ENCODE data around the gene TENM3.

TENM3 gene

GRCh38 chr4:182680234-182680653 is 437.0 kb downstream of the TENM3 start:
- H3K9me3 ChIP-seq (replicated peaks in 1 of 2; ENCODE audit: control insufficient read depth in 2 of 2, insufficient read depth in 1 of 2, low read depth in 1 of 2, low read length in 2 of 2): no peaks in the 10 kb centered on the region
- peaks cover 2 to 38% of the 10 kb centered on the region in 2 donors for H3K36me3 ChIP-seq (replicated peaks in 1 of 2; ENCODE audit: control insufficient read depth in 2 of 2, insufficient read depth in 2 of 2, low read length in 2 of 2)
- WGBS, 2 donors (ENCODE audit: extremely low coverage in 2 of 2, insufficient read length in 2 of 2, insufficient replicate concordance in 1 of 2): no CpG with 5 or more reads among the region's 15 CpGs
- no peak overlapping the region for H2BK12ac ChIP-seq (ENCODE audit: low read length)
- H3K23ac ChIP-seq (ENCODE audit: low read depth, low read length, poor library complexity): no peak overlapping the region
- H2AK5ac ChIP-seq (ENCODE audit: low read depth, low read length): no peak overlapping the region
- no peak overlapping the region for H2BK5ac ChIP-seq (ENCODE audit: low read length)
- H3K27me3 ChIP-seq (ENCODE audit: control insufficient read depth in 3 of 3, insufficient read depth in 3 of 3, low read depth in 1 of 3, low read length in 3 of 3): no peaks in the 10 kb centered on the region
- peak; percentile 56 for DNase-seq (ENCODE audit: low spot score)
- H3K79me1 ChIP-seq (ENCODE audit: low read depth, low read length): no peaks in the 10 kb centered on the region
- H3K14ac ChIP-seq (ENCODE audit: low read length): no peak overlapping the region
- H3K4me1 ChIP-seq (ENCODE audit: control insufficient read depth in 2 of 2, insufficient read depth in 1 of 2, low read depth in 1 of 2, low read length in 2 of 2): peaks cover 3 to 20% of the 10 kb centered on the region in 2 donors
- no peak overlapping the region for H3K18ac ChIP-seq (ENCODE audit: low read length)
- peak overlapping the region; percentile 18 for H2AFZ ChIP-seq (ENCODE audit: low read length)
- H2BK15ac ChIP-seq (ENCODE audit: low read length): no peak overlapping the region
- no peak overlapping the region for H3K4me2 ChIP-seq (ENCODE audit: insufficient read depth, low read length, poor library complexity, severe bottlenecking)
- H4K91ac ChIP-seq (ENCODE audit: low read depth, low read length, poor library complexity): no peak overlapping the region
- no peak overlapping the region for H3K9ac ChIP-seq (ENCODE audit: low read depth, low read length, poor library complexity)
- H3K4ac ChIP-seq (ENCODE audit: low read length): no peak overlapping the region
- H3K27ac ChIP-seq (replicated peaks; ENCODE audit: low read length): peak overlapping the region; percentile 39
- H3K4me3 ChIP-seq (ENCODE audit: low read length in 2 of 2): peak overlapping the region in 1 of 2 donors; percentile 19
- H4K8ac ChIP-seq (ENCODE audit: low read depth, low read length): no peak overlapping the region
- H2BK120ac ChIP-seq (ENCODE audit: low read depth, low read length): no peak overlapping the region

- H3K4me2 ChIP-seq (ENCODE audit: insufficient read depth, low read length, poor library complexity, severe bottlenecking): no peak overlapping the region
- no peak overlapping the region for H3K4ac ChIP-seq (ENCODE audit: low read length)
- no peak overlapping the region for H3K4me3 ChIP-seq (ENCODE audit: low read length in 2 of 2)
- H2BK15ac ChIP-seq (ENCODE audit: low read length): no peak overlapping the region
- H3K27me3 ChIP-seq (ENCODE audit: control insufficient read depth in 3 of 3, insufficient read depth in 3 of 3, low read depth in 1 of 3, low read length in 3 of 3): no peaks in the 10 kb centered on the region
- no peak overlapping the region for H3K18ac ChIP-seq (ENCODE audit: low read length)
- H3K23ac ChIP-seq (ENCODE audit: low read depth, low read length, poor library complexity): no peak overlapping the region
- peaks cover 2 to 54% of the 10 kb centered on the region in 2 donors for H3K36me3 ChIP-seq (replicated peaks in 1 of 2; ENCODE audit: control insufficient read depth in 2 of 2, insufficient read depth in 2 of 2, low read length in 2 of 2)
- peaks cover 3 to 20% of the 10 kb centered on the region in 2 donors for H3K4me1 ChIP-seq (ENCODE audit: control insufficient read depth in 2 of 2, insufficient read depth in 1 of 2, low read depth in 1 of 2, low read length in 2 of 2)
- H2BK120ac ChIP-seq (ENCODE audit: low read depth, low read length): no peak overlapping the region
- no CpG with 5 or more reads among the region's 5 CpGs for WGBS, 2 donors (ENCODE audit: extremely low coverage in 2 of 2, insufficient read length in 2 of 2, insufficient replicate concordance in 1 of 2)
- no peak overlapping the region for H3K9ac ChIP-seq (ENCODE audit: low read depth, low read length, poor library complexity)
- H2BK5ac ChIP-seq (ENCODE audit: low read length): no peak overlapping the region
- H3K27ac ChIP-seq (replicated peaks; ENCODE audit: low read length): no peak overlapping the region
- H3K79me1 ChIP-seq (ENCODE audit: low read depth, low read length): no peaks in the 10 kb centered on the region
- no peak overlapping the region for H3K14ac ChIP-seq (ENCODE audit: low read length)
- H2BK12ac ChIP-seq (ENCODE audit: low read length): no peak overlapping the region
- no peak overlapping the region for H2AK5ac ChIP-seq (ENCODE audit: low read depth, low read length)
- no peak overlapping the region for H2AFZ ChIP-seq (ENCODE audit: low read length)
- no peaks in the 10 kb centered on the region for H3K9me3 ChIP-seq (replicated peaks in 1 of 2; ENCODE audit: control insufficient read depth in 2 of 2, insufficient read depth in 1 of 2, low read depth in 1 of 2, low read length in 2 of 2)
- H4K8ac ChIP-seq (ENCODE audit: low read depth, low read length): no peak overlapping the region
- DNase-seq (ENCODE audit: low spot score): no peak
- no peak overlapping the region for H4K91ac ChIP-seq (ENCODE audit: low read depth, low read length, poor library complexity)
These were observed 440.5 kb downstream of the TENM3 start for GRCh38 chr4:182683661-182684060.

GRCh38 chr4:182684796-182685195 is 441.6 kb downstream of the TENM3 start:
- H3K9ac ChIP-seq (ENCODE audit: low read depth, low read length, poor library complexity): no peak overlapping the region
- no peaks in the 10 kb centered on the region for H3K27me3 ChIP-seq (ENCODE audit: control insufficient read depth in 3 of 3, insufficient read depth in 3 of 3, low read depth in 1 of 3, low read length in 3 of 3)
- no peak overlapping the region for H2BK120ac ChIP-seq (ENCODE audit: low read depth, low read length)
- H3K79me1 ChIP-seq (ENCODE audit: low read depth, low read length): no peaks in the 10 kb centered on the region
- H2BK12ac ChIP-seq (ENCODE audit: low read length): no peak overlapping the region
- H4K91ac ChIP-seq (ENCODE audit: low read depth, low read length, poor library complexity): no peak overlapping the region
- no peak overlapping the region for H3K4me2 ChIP-seq (ENCODE audit: insufficient read depth, low read length, poor library complexity, severe bottlenecking)
- no peak for DNase-seq (ENCODE audit: low spot score)
- H2BK15ac ChIP-seq (ENCODE audit: low read length): no peak overlapping the region
- H3K4me1 ChIP-seq (ENCODE audit: control insufficient read depth in 2 of 2, insufficient read depth in 1 of 2, low read depth in 1 of 2, low read length in 2 of 2): peaks cover 3 to 15% of the 10 kb centered on the region in 2 donors
- no peak overlapping the region for H4K8ac ChIP-seq (ENCODE audit: low read depth, low read length)
- no peak overlapping the region for H3K18ac ChIP-seq (ENCODE audit: low read length)
- no peak overlapping the region for H3K4me3 ChIP-seq (ENCODE audit: low read length in 2 of 2)
- no peak overlapping the region for H2BK5ac ChIP-seq (ENCODE audit: low read length)
- H2AK5ac ChIP-seq (ENCODE audit: low read depth, low read length): no peak overlapping the region
- no peaks in the 10 kb centered on the region for H3K9me3 ChIP-seq (replicated peaks in 1 of 2; ENCODE audit: control insufficient read depth in 2 of 2, insufficient read depth in 1 of 2, low read depth in 1 of 2, low read length in 2 of 2)
- no peak overlapping the region for H3K14ac ChIP-seq (ENCODE audit: low read length)
- no peak overlapping the region for H3K4ac ChIP-seq (ENCODE audit: low read length)
- H2AFZ ChIP-seq (ENCODE audit: low read length): no peak overlapping the region
- peaks cover 7 to 65% of the 10 kb centered on the region in 2 donors for H3K36me3 ChIP-seq (replicated peaks in 1 of 2; ENCODE audit: control insufficient read depth in 2 of 2, insufficient read depth in 2 of 2, low read length in 2 of 2)
- H3K23ac ChIP-seq (ENCODE audit: low read depth, low read length, poor library complexity): no peak overlapping the region
- no peak overlapping the region for H3K27ac ChIP-seq (replicated peaks; ENCODE audit: low read length)

GRCh38 chr4:182688081-182688480 is 444.9 kb downstream of the TENM3 start:
- H3K9me3 ChIP-seq (replicated peaks in 1 of 2; ENCODE audit: control insufficient read depth in 2 of 2, insufficient read depth in 1 of 2, low read depth in 1 of 2, low read length in 2 of 2): no peaks in the 10 kb centered on the region
- H3K79me1 ChIP-seq (ENCODE audit: low read depth, low read length): no peaks in the 10 kb centered on the region
- peaks cover 5 to 69% of the 10 kb centered on the region in 2 donors for H3K36me3 ChIP-seq (replicated peaks in 1 of 2; ENCODE audit: control insufficient read depth in 2 of 2, insufficient read depth in 2 of 2, low read length in 2 of 2)
- no peaks in the 10 kb centered on the region for H3K4me1 ChIP-seq (ENCODE audit: control insufficient read depth in 2 of 2, insufficient read depth in 1 of 2, low read depth in 1 of 2, low read length in 2 of 2)
- H2BK12ac ChIP-seq (ENCODE audit: low read length): no peak overlapping the region
- H3K4me2 ChIP-seq (ENCODE audit: insufficient read depth, low read length, poor library complexity, severe bottlenecking): no peak overlapping the region
- no peak overlapping the region for H2AFZ ChIP-seq (ENCODE audit: low read length)
- no peak overlapping the region for H3K27ac ChIP-seq (replicated peaks; ENCODE audit: low read length)
- no peak overlapping the region for H2BK5ac ChIP-seq (ENCODE audit: low read length)
- no peak overlapping the region for H3K4me3 ChIP-seq (ENCODE audit: low read length in 2 of 2)
- no peak overlapping the region for H3K4ac ChIP-seq (ENCODE audit: low read length)
- H4K8ac ChIP-seq (ENCODE audit: low read depth, low read length): no peak overlapping the region
- no peak overlapping the region for H3K9ac ChIP-seq (ENCODE audit: low read depth, low read length, poor library complexity)
- no peak overlapping the region for H2AK5ac ChIP-seq (ENCODE audit: low read depth, low read length)
- no peak overlapping the region for H2BK120ac ChIP-seq (ENCODE audit: low read depth, low read length)
- DNase-seq (ENCODE audit: low spot score): no peak
- no peak overlapping the region for H3K18ac ChIP-seq (ENCODE audit: low read length)
- no peak overlapping the region for H3K23ac ChIP-seq (ENCODE audit: low read depth, low read length, poor library complexity)
- no peak overlapping the region for H2BK15ac ChIP-seq (ENCODE audit: low read length)
- no CpG with 5 or more reads among the region's 14 CpGs for WGBS, 2 donors (ENCODE audit: extremely low coverage in 2 of 2, insufficient read length in 2 of 2, insufficient replicate concordance in 1 of 2)
- no peak overlapping the region for H3K14ac ChIP-seq (ENCODE audit: low read length)
- no peaks in the 10 kb centered on the region for H3K27me3 ChIP-seq (ENCODE audit: control insufficient read depth in 3 of 3, insufficient read depth in 3 of 3, low read depth in 1 of 3, low read length in 3 of 3)
- H4K91ac ChIP-seq (ENCODE audit: low read depth, low read length, poor library complexity): no peak overlapping the region

Measured in neuronal stem cell (in vitro differentiated cells).